Fibroblast of lung (primary cell): ENCODE data around the gene PIAS4.

Source experiments
- EZH2 ChIP-seq: IDR thresholded peaks from 2 replicates; pipeline ENCODE4 v1.5.1; 2012; ENCODE audit warnings: low read length, control low read depth, mild to moderate bottlenecking; ENCODE audit errors: missing control alignments
- TF ChIP-seq, protein P1 (sequence below), 2 donors: IDR thresholded peaks in 1 of 2; conservative IDR thresholded peaks in 1 of 2; 1 replicate in 1 of 2; 2 replicates in 1 of 2; pipeline ENCODE4 v1.5.1; 2011 to 2012; ENCODE audit warnings: low read length in 2 of 2, control low read depth in 1 of 2, inconsistent platforms in 1 of 2, low read depth in 1 of 2, mild to moderate bottlenecking in 1 of 2

DNA sequence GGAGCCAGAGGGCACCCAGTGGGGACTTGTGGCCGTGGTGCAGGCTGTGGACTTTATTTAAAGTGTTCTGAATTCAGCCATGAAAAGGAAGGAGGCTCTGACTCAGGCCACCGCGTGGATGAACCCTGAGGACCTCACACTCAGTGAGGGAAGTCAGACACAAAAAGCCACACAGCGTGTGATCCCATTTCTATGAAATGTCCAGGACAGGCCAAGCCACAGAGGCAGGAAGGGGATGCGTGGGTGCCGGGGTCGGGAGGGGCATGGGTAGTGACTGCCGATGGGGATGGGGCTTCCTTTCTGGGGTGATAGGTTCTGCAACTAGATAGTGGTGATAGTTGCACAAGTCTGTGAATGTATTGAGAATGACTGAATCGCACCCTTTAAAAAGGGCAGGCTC, 67.8 kb downstream of the PIAS4 start:
- TF ChIP-seq, protein P1, sequence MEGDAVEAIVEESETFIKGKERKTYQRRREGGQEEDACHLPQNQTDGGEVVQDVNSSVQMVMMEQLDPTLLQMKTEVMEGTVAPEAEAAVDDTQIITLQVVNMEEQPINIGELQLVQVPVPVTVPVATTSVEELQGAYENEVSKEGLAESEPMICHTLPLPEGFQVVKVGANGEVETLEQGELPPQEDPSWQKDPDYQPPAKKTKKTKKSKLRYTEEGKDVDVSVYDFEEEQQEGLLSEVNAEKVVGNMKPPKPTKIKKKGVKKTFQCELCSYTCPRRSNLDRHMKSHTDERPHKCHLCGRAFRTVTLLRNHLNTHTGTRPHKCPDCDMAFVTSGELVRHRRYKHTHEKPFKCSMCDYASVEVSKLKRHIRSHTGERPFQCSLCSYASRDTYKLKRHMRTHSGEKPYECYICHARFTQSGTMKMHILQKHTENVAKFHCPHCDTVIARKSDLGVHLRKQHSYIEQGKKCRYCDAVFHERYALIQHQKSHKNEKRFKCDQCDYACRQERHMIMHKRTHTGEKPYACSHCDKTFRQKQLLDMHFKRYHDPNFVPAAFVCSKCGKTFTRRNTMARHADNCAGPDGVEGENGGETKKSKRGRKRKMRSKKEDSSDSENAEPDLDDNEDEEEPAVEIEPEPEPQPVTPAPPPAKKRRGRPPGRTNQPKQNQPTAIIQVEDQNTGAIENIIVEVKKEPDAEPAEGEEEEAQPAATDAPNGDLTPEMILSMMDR (conservative IDR thresholded peaks at IDR 0.05 in 1 of 2, IDR thresholded peaks at IDR 0.05 in 1 of 2; ENCODE audit: low read depth in 1 of 2, low read length in 2 of 2), result no peak
- no peak for TF ChIP-seq EZH2
